K562 (cell line): Measurements from ENCODE around the gene NUDT21. TPM values are rescaled to one million over a fixed set of nuclear protein-coding genes. Genes with fewer than 3 reads are reported as not detected.

Experiments used
- ATAC-seq: fragments of 200-7000 bp; cut with Tn5 transposase; 3 replicates; pipeline ENCODE4 v1.9.1; 2020; ENCODE audit warnings: moderate library complexity
- BruUV-seq: library from RNA; stranded (reverse); fragments of 400-500 nt; replicated peaks from 2 replicates; lab custom pipeline; 2021; lab: Mats Ljungman, UMichigan
- CTCF ChIA-PET: fragments of 300-600 bp; formaldehyde crosslinking; extraction: SDS; loops from one replicate; lab custom pipeline; 2021; ENCODE audit warnings: low intra/inter-chr PET ratio; lab: Yijun Ruan, JAX
- POLR2A ChIA-PET: fragments of 300-600, 350-650 bp; sonication (Branson Sonifier 250); formaldehyde crosslinking; extraction: SDS; loops from one replicate; lab custom pipeline; 2021; ENCODE audit warnings: antibody characterized with exemption, inconsistent platforms; lab: Yijun Ruan, JAX
- DNase-seq, 4 experiments: peaks; one replicate each; pipeline versions ENCODE4 v3.0.0 to v3.0.0-alpha.2; 2011 to 2018; ENCODE audit warnings: low spot score in 3 of 4, mixed read lengths in 3 of 4; ENCODE audit errors: extremely low read depth in 1 of 4
- FAIRE-seq: peaks from 2 replicates; lab custom pipeline; 2011; peaks lifted over from hg19 to GRCh38; lab: Jason Lieb, UNC
- H2AFZ ChIP-seq: 2 replicates; pipeline ENCODE4 v1.6.0; 2011; ENCODE audit warnings: low read depth, low read length, control low read depth, inconsistent platforms
- H3K27ac ChIP-seq: fragments of 200-600 bp; 3 replicates; pipeline ENCODE4 v1.8.0; 2011; ENCODE audit warnings: low read depth, mild to moderate bottlenecking, control low read depth, inconsistent platforms, low read length, moderate library complexity, mixed read lengths; ENCODE audit errors: extremely low read depth
- H3K27me3 ChIP-seq, 2 experiments: fragments of 300-600 bp in 1 of 2; 2 replicates in 1 of 2; 3 replicates in 1 of 2; pipeline versions ENCODE4 v1.6.0 to v1.8.0; 2011; ENCODE audit warnings: inconsistent platforms in 2 of 2, low read length in 2 of 2, mild to moderate bottlenecking in 1 of 2, mixed read lengths in 1 of 2, moderate library complexity in 1 of 2; ENCODE audit not compliant: control insufficient read depth in 2 of 2, insufficient read depth in 2 of 2
- H3K36me3 ChIP-seq: fragments of 300-600 bp; 3 replicates; pipeline ENCODE4 v1.8.0; 2011; ENCODE audit warnings: mild to moderate bottlenecking, low read length, inconsistent platforms; ENCODE audit not compliant: control insufficient read depth, insufficient read depth
- H3K4me1 ChIP-seq, 2 experiments: fragments of 200-600 bp in 1 of 2; replicated peaks in 1 of 2; 2 replicates in 1 of 2; 3 replicates in 1 of 2; pipeline versions ENCODE4 v1.5.1 to v1.8.0; 2011; ENCODE audit warnings: inconsistent platforms in 2 of 2, low read length in 2 of 2, mild to moderate bottlenecking in 1 of 2, mixed read lengths in 1 of 2, moderate library complexity in 1 of 2; ENCODE audit not compliant: control insufficient read depth in 2 of 2, insufficient read depth in 2 of 2
- H3K4me2 ChIP-seq: 2 replicates; pipeline ENCODE4 v1.6.1; 2011; ENCODE audit warnings: low read length, control low read depth, inconsistent platforms, mixed read lengths; ENCODE audit not compliant: insufficient read depth
- H3K4me3 ChIP-seq: fragments of 200-600 bp; sonication (generic), shearing (Covaris generic); 2 replicates; pipeline ENCODE4 v1.5.1; 2016; ENCODE audit warnings: control low read depth, inconsistent platforms
- H3K79me2 ChIP-seq: fragments of 200-600 bp; 3 replicates; pipeline ENCODE4 v1.8.0; 2011; ENCODE audit warnings: low read length, inconsistent platforms; ENCODE audit not compliant: control insufficient read depth, insufficient read depth
- H3K9ac ChIP-seq, 2 experiments: 2 replicates each; pipeline versions ENCODE4 v1.6.0 to v1.6.1; 2011; ENCODE audit warnings: low read depth in 2 of 2, low read length in 2 of 2, control low read depth in 1 of 2, inconsistent platforms in 1 of 2, mild to moderate bottlenecking in 1 of 2, mixed read lengths in 1 of 2; ENCODE audit not compliant: insufficient read depth in 1 of 2
- H3K9me1 ChIP-seq: one replicate; pipeline ENCODE4 v1.6.0; 2011; ENCODE audit warnings: inconsistent platforms, mild to moderate bottlenecking, low read length, moderate library complexity; ENCODE audit not compliant: control insufficient read depth, insufficient read depth
- H3K9me3 ChIP-seq: replicated peaks from 2 replicates; pipeline ENCODE4 v1.5.1; 2011; ENCODE audit warnings: low read depth, low read length, inconsistent platforms; ENCODE audit not compliant: control insufficient read depth, insufficient read depth
- H4K20me1 ChIP-seq: replicated peaks from 2 replicates; pipeline ENCODE4 v1.6.1; 2011; ENCODE audit warnings: low read length, inconsistent platforms, mixed read lengths; ENCODE audit not compliant: control insufficient read depth, insufficient read depth
- BRD4 ChIP-seq: fragments of 200-600 bp; sonication (generic); IDR thresholded peaks from 2 replicates; pipeline ENCODE4 v1.6.1; 2017; ENCODE audit warnings: inconsistent platforms
- ELF2 ChIP-seq: fragments of 250-450 bp; sonication (Bioruptor Pico); IDR thresholded peaks from 2 replicates; pipeline ENCODE4 v1.5.0; 2021; ENCODE audit warnings: mild to moderate bottlenecking
- HMGXB4 ChIP-seq: sonication (generic); formaldehyde crosslinking; IDR thresholded peaks from 2 replicates; pipeline ENCODE4 v1.8.1; 2023; ENCODE audit warnings: mild to moderate bottlenecking, missing genetic modification reagents
- JUNB ChIP-seq: fragments of 450-650 bp; formaldehyde crosslinking; conservative IDR thresholded peaks from 2 replicates; pipeline ENCODE4 v1.4.0; 2020; ENCODE audit warnings: mild to moderate bottlenecking
- KDM5B ChIP-seq: fragments of 200-600 bp; sonication (generic); IDR thresholded peaks from 2 replicates; pipeline ENCODE4 v1.6.1; 2012; ENCODE audit warnings: low read depth, mild to moderate bottlenecking, moderate library complexity, low read length, control low read depth, inconsistent platforms; ENCODE audit not compliant: insufficient replicate concordance
- MAFK ChIP-seq: IDR thresholded peaks from 2 replicates; pipeline ENCODE4 v1.6.1; 2011; ENCODE audit warnings: low read length, improper control_type of control experiment
- MED1 ChIP-seq: sonication (generic); formaldehyde crosslinking; IDR thresholded peaks from 2 replicates; pipeline ENCODE4 v1.8.1; 2023; ENCODE audit warnings: missing genetic modification reagents, borderline replicate concordance
- NEUROD1 ChIP-seq: fragments of 150-350 bp; IDR thresholded peaks from 2 replicates; pipeline ENCODE4 v1.6.1; 2014; ENCODE audit warnings: borderline replicate concordance, low read length, low read depth; ENCODE audit not compliant: partially characterized antibody
- SMAD4 ChIP-seq: fragments of 250-450 bp; sonication (Bioruptor Pico); conservative IDR thresholded peaks from 2 replicates; pipeline ENCODE4 v1.8.0; 2021; ENCODE audit warnings: inconsistent platforms, mild to moderate bottlenecking, moderate library complexity
- ZBTB2 ChIP-seq: fragments of 450-650 bp; IDR thresholded peaks from 2 replicates; pipeline ENCODE4 v1.6.1; 2016; ENCODE audit warnings: antibody characterized with exemption
- WGBS: fragments of 100-300 bp; shearing (Covaris generic); methylation state at CpG from one replicate; pipeline ENCODE4 v1.1.6; 2016; ENCODE audit warnings: low coverage, mixed read lengths; ENCODE audit not compliant: insufficient coverage; ENCODE audit errors: missing lambda C conversion rate; 5-methylcytosine and 5-hydroxymethylcytosine counted together
- in situ Hi-C: fragments of 300-500 bp; cut with MboI; formaldehyde crosslinking; loops from 4 replicates; pipeline ENCODE4 v1.15.0; 2018; ENCODE audit warnings: inconsistent platforms, mixed read lengths
- intact Hi-C: fragments of 100-400 bp; cut with micrococcal nuclease; formaldehyde crosslinking; loops from 2 replicates; pipeline ENCODE4 v1.14.2; 2022
- polyA plus RNA-seq, 8 experiments: library from polyadenylated mRNA; depleted of rRNA in 4 of 8; stranded (reverse) in 5 of 8; unstranded in 3 of 8; fragments of >200 nt; fragmentation: Nextera tagmentation in 2 of 8; fragmentation: Illumina TruSeq in 1 of 8; extraction: Ambion mirVana in 2 of 8; extraction: Trizol in 1 of 8; gene quantifications; 2 replicates each; pipeline versions ENCODE4 v1.2.1 to v1.2.3, GENCODE V29; 2011 to 2014; ENCODE audit warnings: inconsistent platforms in 1 of 8, missing spikeins in 1 of 8
- total RNA-seq, 7 experiments: library from RNA; depleted of rRNA in 6 of 7; stranded (reverse); fragments of >200 nt in 6 of 7; fragmentation: Illumina TruSeq in 2 of 7; extraction: Trizol in 2 of 7; gene quantifications; 2 replicates each; pipeline versions ENCODE4 v1.2.1 to v1.2.3, GENCODE V29; 2011 to 2021; ENCODE audit warnings: low replicate concordance in 1 of 7

Gene NUDT21
- total and polyA plus RNA-seq, 9 of the 15 experiments (the other 6 are each of a cell fraction or from before 2014, with no cell fraction given) = 62.4 to 218 (median 121) TPM

DNA sequence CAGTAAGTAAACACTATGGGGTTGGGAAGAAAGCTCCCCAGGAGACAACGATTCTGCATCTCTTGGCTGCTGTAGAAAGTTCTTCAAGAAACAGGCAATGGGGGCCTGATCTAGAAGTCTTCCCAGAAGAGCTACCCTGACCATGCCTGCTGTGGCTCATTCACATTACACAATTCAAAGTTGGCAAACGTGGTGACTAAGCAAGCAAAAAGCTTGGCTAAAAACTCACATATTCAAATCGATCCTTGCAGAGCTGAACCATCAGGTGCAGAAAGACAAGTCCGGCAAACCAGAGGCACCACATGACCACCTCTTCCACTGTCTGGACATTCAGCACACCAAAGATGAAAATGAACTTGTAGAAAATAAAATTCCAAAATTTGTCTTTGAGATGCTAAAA, 41.9 kb downstream of the NUDT21 start (continued):
- no peak for TF ChIP-seq MAFK

DNA sequence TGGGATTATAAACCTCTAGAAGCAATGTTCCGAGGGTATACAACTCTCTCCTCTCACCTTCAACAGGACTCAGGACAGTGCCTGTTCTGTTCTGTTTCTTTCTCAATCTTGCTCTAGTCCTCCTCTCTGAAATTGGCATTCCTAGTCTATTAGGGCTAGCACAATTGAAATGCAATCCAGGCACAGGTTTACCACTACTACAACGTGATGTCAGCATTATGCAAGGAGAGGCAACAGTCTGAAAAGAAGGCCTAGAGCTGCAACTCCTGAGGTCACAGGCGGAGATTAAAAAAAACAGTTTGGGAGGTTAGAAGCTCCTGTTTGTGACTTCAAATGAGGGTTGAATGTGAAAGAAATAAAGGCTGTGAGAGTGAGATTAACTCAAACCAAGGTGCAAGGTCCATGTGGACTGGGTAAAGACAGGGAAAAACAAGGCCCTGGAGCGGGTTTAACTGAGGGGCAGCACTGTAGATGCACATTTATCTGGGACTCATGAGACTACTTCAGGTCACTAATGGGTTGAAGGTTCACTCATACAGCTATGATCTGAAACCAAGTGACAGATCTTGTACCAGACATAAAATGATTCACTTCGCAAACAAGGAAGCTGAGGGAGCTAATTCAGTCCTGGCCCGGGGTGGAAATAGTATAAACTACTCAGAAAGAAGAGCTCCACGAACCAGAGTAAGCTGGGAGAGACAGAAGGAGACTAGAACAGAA, 42.6 kb downstream of the NUDT21 start:
- Histone ChIP-seq H3K4me3 (no peak overlapping the region), H3K27ac (no peak overlapping the region), H3K9me1 (no peaks in the 10 kb centered on the region), H3K4me1 (no peaks in the 10 kb centered on the region; a peak in 2 of 5 replicates), H3K9ac (no peak overlapping the region), H3K79me2 (peaks cover 18% of the 10 kb centered on the region), H2AFZ (no peak overlapping the region), H3K27me3 (no peaks in the 10 kb centered on the region), H3K4me2 (no peak overlapping the region), H3K36me3 (peaks cover 77% of the 10 kb centered on the region), H4K20me1 (no peaks in the 10 kb centered on the region), H3K9me3 (no peaks in the 10 kb centered on the region)
- TF ChIP-seq ZBTB2 (no peak), MED1 (CRISPR knock-in tag) (no peak), HMGXB4 (no peak), KDM5B (no peak), ELF2 (CRISPR knock-in tag) (no peak), SMAD4 (no peak), JUNB (CRISPR knock-in tag) (no peak), BRD4 (no peak), NEUROD1 (no peak)
- DNase-seq (no peak), ATAC-seq (no peak), FAIRE-seq (peak; percentile 40)
- ChIA-PET POLR2A (interaction anchor here (0.7 to 2.0 kb wide), 3 partner anchors 9 to 52 kb away, joined by 3 to 5 read pairs (median 3); no protein-coding TSS in a partner anchor), CTCF (no interaction called here)
- in situ Hi-C loops = no loop called here
- BruUV-seq = no TSS peak
- WGBS = 70% methylated on average over 7 of the region's 7 CpGs
- intact Hi-C loops = no loop called here
